GM19467 (cell line): ENCODE measurements around the gene ADAMTS17.

Experiments
- ATAC-seq: cut with Tn5 transposase; IDR thresholded peaks from one replicate; pipeline ENCODE4 v1.9.1; 2021; ENCODE audit warnings: mild to moderate bottlenecking, moderate library complexity; ENCODE audit not compliant: unreplicated experiment

ADAMTS17 gene

DNA sequence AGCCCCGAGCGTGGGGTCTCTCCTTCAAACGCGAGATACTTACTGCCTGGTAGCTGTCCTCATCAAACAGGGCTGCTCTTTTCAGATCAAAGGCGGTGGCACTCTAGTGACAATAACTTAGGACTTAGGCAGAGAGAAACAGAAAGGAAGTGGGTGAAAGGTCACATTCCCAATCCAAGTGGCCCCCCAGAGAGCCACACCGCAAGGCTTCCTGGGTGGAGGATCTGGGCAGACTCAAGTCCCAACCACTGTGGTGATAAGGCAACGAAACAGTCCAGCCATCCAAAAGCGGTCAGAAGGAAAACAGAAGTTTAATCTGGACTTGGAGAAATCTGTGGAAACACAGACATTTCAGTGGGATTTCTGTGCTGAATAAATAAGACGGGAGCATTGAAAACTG lies 227.2 kb downstream of the ADAMTS17 start:
- no peak for ATAC-seq

DNA sequence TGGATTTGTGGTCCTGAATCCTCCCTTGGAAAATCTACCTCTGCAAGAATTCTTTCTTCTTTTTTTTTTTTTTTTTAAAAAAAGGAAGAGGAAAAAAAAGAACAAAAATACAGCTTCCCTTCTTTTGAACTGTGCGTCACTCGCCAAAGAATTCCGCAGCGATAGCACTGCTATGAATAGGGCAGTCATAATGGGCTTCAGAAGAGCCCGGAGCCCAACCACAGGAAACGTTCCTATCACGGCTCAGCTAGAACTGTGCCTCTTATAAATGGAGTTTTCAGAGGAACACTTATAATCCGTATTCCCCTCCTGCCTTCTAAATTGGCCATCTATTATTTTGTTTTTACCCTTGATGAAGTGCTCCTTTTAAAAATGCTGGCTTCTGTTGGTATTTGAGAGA lies 227.7 kb downstream of the ADAMTS17 start:
- ATAC-seq = no peak

DNA sequence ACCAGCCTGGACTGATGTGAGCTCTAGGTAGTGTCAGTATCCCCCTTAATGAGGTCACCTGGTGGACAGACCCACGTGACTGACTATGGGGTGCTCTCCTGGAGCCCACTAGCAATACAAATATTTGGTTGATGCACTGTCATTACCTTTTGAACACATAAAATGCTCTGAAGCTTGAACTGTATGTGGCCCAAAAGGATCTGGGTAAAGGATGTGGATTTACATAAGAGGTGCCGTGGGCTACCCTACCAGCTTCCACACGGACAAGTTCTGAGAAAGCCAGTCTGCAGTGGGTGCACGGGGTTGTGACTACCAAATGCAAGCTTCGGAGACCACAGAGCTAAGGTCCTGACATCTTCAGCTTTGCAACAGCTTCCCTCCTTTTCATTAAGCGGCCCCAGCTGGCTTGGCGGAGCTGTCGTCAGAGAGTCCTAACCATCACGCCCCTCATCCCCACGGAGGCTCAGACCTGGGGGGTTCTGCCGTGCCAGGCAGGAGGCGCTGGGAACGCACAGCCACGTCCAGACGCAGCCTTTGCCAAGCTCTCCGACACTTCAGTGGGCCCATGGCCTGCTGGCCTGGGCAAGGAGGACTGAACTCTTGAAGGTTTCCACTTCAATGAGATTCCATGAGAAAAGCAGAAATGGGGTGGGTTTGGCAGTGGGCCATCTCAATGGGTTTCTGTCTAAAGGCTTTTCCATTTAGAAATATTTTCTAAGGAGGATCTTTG lies 228.3 kb downstream of the ADAMTS17 start:
- ATAC-seq = no peak

DNA sequence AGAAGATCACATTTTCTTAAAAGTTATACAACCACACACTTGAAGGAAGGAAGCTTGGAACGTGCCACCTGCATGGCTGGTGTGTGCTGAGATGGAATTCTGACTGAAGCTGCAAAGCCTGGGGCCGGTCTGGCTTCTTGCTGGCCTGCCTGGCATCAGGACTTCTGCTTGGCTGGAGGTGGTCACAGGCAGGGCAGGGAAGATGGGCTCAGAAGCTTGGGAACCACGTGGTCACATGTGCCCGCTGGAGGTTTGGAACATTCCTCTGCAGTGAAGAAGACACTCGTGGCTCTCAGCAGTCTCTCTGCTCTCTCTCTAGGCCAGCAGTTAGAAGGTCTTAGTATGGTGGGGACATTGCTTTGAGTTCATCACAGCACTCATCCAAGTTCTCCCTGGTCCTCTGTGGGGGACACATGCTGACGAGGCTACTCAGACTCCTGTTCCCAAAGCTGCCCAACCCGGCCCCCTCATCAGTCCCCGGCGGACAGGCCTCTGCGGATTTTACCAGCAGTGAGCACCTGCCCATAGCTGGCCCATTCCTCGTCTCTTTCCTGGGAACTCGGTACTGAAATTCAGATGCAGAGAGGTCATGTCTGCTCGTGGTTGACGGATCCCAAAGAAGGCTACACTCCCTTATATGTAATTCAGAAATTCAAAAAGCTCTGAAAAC lies 229.0 kb downstream of the ADAMTS17 start:
- no peak for ATAC-seq

DNA sequence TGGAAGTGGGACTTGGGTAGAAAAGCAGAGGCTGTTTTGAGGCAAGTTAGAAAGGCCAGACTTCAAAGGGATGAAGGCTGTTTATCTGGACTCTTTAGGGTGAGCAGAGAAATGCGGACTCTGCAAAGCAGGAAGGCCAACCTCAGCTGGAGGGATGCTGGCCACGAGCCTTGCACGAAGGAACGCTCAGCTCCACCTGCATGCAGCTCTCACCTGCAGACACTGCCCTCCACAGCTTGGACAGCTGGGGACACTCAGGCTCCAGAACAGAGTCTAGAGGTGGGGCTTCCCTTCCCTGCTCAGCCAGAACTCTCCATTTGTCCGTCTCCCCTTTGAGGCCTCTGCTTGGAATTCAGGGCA lies 229.7 kb downstream of the ADAMTS17 start:
- ATAC-seq = no peak

DNA sequence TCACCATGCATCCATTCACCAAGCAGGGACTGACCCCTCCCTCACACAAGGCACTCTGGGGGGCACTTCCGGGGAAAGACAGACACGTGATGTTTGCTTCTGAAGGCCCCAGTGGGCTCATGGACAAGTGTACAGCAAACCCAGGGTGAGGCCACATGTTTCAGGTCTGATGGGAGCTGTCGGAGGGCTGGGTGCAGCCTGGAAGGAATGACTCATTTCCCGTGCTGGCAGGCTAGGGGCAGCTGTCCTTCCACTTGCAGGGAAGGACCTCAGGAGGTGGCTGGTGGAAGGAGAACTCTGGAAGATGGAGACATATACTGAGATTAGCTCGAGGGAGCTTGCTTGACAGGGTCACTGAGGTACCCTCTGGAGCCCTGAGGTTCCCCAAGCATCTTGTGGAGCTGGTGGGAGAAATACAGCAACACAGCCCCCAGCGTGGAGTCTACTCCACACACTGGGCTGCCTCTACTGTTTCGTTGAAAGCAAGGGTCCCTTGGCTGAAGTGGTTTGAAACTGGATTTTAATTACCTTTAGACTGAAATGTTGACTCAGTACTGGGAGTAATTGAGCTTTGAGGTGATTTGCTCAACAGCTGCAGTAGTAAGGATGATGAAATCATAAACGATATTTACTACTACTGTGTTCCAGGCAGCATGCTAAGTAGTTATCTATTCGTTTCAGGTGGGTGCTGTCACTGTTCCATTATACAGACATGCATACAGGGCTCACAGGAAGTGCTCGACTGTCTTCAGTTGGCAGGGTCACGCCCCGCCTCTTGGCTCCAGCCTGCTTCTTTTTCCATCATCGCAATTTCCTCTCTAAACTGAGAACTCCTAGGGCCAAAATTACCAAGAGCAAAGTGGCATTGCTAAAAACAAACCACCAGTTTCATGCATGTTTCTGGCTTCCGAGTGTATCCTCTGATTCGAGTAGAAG lies 230.4 kb downstream of the ADAMTS17 start:
- ATAC-seq = no peak

DNA sequence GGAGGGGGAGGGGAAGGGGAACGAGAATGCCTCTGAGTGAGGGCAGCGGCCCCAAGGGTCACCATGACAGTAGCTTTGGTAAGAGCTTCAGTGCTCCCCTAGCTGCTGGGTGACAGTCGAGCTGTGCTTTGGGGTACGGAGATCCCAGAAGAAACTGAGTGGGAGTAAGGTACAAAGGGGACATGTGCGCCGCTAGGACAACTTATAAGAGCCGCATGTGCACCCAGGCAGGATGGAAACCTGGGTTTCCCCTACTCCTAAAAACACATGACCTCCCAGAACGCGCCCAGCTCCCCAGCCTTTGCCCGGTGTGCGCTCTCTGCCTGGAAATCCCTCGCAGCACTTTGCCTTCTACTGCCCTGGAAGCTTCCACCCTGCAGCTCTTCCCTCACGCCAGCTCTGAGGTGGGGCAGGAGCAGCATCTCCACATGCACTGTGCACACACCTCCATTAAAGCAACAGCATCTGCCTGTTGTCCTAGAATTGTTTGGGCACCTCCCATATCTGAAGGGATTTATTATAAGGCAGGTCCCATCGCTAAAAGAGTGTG lies 232.2 kb downstream of the ADAMTS17 start:
- no peak for ATAC-seq

DNA sequence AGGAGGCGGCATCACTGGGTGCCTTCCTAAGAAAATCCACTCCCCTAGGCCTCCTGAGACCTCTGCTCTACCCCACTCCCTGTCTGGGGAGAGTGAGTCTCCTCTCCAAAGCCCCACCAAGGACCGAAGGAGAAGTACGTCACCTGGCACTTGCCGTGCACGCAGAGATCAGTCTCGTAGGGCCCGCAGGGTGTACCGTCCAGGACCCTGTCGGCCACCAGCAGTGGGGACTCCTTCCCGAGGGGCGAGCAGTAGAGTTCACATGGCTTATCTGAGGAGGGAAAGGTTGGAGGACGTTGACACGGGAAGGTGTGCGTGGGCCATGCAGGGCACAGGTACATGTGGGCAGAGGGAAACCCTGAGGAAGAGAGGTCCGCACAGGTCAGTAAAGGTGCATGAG lies 232.9 kb downstream of the ADAMTS17 start:
- no peak for ATAC-seq

DNA sequence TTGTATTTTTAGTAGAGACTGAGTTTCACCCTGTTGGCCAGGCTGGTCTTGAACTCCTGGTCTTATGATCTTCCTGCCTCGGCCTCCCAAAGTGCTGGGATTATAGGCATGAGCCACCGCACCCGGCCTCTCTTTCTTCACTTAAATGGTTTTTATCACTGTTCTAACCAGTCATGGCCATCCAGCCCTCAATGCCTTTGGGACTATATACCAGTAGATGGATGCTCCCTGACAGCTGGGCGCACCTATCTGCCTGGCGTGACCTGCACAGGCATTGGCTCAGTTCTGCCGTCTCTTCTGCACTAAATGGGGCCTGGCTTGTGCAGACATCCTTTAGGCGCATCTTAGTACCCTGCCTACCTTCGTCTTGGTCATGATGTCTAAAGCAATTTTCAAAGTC lies 233.4 kb downstream of the ADAMTS17 start:
- ATAC-seq = no peak

DNA sequence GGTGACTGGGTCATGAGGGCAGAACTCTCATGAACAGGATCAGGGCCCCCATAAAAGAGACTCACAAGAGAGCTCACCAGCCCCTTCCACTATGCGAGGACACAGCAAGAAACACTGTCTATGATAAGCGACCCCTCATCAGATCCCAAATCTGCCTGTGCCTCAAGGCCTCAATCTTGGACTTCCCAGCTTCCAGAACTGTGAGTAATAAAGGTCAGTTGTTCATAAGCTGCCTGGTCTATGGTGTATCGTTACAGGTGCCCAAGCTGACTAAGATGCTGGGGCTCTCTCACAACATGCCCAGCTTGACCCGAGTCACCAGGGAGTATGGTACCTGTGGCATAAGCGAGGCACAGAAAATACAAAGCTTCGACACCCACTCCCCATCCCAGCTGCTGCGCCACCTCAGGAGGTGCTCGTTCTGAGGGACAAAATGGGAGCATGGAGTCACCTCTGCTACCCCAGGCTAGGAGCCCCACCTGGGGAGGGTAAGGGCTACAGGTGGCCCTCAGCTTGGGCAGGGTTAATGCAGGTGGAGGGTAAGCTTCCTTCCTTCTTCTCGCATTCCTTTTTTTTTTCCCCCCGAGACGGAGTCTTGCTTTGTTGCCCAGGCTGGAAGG lies 234.1 kb downstream of the ADAMTS17 start:
- no peak for ATAC-seq

DNA sequence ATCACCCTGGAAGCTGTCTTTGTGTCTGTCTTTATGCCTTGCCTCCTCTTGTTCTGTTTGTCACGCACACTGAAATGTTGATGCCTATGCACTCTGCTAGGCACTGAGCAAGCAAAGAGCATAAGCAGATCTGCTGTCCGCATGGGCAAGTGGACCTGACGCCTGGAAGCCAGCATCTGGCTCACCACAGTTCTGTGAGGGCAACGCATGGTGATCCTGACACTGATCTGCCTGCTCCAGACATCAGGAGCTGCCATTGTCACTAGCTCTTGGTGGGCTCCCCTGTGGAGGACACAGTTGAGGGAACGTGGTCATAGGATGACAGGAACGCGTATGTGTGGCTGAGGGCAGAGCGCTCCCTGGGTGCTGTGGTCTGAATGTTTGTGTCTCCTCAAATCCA lies 234.6 kb downstream of the ADAMTS17 start:
- no peak for ATAC-seq

DNA sequence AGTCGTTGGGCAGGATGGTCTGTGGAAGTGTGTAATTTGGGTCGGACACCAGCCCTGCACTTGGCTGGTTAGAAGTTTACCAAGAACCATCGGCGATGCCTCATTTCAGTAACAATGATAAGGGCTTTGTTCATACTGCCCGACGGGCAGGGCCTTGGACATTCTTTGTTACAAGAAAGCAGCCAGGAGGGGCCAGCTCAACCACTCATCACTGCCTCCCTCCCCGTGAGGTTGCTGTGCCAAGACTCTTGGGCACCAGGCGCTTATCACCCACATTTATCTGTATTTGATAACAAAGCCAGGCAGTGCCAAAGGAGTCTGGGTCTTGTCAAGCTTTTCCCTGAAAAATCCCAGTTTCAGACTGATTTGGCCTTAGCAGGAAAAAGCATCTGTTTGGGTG lies 235.0 kb downstream of the ADAMTS17 start:
- ATAC-seq = no peak

DNA sequence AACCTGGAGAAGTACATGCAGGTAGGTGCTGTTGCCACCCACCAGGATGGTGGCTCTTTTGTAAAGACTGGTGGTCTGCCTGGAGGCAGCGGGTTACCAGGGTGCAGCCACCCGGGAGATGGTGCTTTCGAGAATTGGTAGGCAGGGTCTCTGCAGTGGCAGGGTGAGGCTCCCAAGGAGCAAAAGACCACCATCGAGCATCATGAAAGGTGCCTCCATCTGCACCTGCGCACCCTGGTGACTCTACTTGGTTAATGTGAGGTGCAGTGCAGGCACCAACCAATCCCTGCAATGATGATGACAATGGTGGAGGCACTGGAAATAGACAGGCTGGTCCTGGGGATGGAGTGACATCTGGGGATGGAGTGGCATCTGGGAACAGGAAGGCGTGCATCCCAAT lies 236.7 kb downstream of the ADAMTS17 start:
- no peak for ATAC-seq

DNA sequence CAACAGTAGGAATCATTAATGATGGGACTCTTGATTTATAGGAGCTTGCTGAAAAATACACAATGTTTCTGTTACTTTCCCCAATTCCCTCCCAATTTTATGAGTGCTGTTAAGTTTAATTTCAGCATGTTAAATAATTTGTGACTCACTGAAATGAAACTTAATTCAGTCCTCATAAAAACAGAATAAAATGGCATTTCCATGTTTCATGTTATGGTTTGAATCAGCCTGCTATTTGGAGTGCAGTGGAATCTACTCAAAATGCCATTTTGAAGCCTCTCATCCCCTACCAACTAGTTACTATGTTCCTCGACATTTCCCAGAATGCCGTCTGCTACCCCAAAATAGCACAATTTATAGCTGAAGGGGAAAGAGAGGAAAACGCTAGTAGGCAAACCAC lies 237.5 kb downstream of the ADAMTS17 start:
- no peak for ATAC-seq

DNA sequence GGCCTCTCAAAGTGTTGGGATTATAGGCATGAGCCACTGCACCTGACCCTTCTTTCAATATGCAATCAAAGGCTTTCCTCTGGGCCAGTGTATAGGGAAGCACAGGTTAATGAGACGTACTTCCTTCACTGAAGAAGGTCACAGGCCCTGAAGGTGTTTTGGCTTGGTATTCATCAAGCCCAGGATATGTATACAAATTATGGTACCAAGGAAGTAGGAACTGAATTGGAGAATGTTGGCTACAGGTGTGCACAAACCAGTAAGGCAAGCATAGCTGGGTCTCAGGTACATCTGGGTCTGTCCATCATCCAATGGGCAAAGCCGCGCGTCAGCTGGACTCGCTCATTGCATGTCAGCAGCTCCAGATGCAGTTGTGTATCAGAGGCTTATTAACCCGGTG lies 237.9 kb downstream of the ADAMTS17 start:
- no peak for ATAC-seq

DNA sequence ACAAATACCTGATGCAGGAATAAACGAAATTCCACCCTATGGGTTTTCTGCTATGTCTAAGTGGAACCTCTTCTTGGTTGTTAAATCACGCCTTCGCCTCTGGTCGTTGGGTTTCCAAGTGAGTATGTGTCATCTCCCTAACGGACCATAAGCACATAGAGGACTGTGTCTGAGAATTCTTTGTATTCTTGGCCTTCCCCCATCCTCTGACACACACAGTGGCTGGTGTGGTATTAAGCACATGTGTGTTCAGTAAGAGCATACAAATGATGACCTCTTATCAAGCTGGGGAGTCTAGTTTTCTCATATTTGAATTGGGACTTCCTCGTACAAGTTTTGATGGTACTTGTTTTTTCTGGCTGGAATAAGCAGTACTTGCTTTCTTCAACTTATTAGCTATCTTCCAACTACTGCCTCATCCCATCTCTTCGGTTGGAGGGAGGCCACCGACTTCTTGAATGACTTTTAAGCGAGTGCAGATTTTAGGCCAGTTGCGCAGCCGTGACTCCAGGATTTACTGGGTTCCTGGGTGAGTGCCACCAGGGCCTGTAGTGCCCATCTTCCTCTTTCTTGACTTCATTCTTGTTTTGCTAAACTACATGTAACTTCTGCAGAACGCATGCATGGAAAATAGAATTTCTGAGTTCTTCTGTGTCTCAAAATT lies 240.2 kb downstream of the ADAMTS17 start:
- no peak for ATAC-seq

DNA sequence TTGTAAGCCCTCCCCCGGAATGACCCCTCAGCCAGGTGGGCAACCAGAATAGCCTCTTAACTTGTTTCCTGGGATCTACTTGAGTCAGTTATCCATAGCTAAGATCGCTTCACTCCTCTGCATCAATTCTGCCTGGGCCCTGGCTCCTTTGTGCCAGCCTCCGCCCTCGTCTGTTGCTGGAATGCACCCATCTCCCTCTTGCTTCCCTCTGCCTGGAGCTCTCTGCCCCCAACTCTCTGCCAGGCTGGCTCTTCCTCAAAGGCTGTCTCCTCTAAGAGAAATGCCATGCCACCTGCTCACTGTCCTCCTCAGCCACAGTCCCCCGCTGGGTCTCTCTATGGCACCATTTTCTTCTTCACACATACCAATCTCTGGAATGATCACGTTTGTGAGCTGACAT lies 240.8 kb downstream of the ADAMTS17 start:
- no peak for ATAC-seq

DNA sequence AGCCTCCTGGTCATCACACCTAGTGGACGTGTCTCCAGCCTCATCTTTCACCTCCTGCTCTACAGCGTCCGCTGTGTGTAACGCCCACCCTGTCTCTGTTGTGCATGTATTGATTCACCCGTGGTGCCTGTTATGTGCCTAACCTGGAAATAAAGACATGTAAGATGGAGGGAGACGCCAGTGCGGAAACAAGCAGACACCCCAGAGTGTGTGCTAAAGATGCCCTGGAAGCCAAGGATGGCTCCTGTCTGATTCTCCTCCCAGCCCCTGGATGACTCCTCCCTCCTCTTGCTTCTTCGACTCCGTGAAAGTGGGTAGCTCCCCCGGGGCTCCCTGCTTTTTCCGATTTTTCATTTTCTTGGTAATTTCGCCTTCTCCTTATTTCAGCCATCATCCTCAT lies 241.8 kb downstream of the ADAMTS17 start:
- no peak for ATAC-seq

DNA sequence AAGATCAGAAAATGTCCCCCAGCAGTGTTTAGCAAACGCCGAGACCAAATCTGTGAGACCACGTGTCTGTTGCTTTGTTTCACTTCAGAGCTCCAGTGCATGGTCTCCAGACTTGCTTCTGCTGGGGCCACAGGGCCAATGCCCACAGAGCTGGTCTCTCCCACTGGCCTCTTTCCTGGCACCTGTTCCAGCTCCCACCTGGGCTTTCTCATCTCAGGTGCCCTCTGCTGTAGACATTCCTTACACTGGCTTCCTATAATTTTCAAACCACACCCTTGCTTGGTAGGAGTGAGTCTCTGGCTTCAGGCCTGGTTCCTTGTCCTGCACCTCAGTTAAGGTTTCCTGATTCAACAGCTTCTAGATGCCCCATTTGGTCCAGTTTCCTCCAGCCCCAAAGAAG lies 243.1 kb downstream of the ADAMTS17 start:
- ATAC-seq = no peak

DNA sequence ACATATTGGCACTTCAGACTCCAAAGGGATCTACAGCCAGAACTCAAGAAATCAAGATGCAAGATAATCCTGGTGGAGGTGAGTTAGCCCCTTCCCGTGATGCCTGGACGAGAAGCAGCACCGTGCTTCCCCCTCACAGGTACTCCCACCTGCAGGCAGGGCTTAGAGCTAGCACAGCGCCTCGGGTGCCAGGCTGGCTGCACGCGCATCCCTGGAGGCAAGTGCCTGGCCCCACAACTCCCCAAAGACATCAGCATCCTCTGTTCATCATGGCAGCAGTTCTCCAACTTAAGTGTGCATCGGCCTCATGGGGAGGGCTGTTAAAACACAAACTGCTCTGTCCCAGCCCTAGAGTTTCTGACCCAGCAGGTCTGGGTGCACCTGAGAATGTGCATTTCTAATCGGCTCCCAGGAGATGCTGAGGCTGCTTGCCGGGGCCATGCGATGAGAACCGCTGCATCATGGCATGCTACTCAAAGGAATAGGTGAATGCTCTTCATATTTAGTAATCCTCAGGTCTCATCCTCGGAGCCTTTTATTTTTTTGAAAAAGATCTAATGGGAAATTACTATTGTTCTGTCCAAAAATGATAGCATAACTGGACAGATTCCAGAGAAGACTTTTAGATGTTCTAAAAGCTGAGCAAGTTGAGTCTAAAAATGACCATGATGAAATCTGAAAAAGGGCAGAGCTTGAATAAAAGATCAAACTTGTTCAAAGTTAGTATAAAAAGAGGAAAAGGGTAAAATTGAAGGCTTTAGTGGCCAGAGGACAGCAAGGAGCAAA lies 244.2 kb downstream of the ADAMTS17 start:
- no peak for ATAC-seq
